GM23338 (cell line): ENCODE measurements around the gene TTC38. TPM values are rescaled to one million over a fixed set of nuclear protein-coding genes. Genes with fewer than 3 reads are reported as not detected.

Experiments used
- ATAC-seq: fragments of 200-7000 bp; cut with Tn5 transposase; 3 replicates; pipeline ENCODE4 v1.9.1; 2020
- DNase-seq: peaks from one replicate; pipeline ENCODE4 v3.0.0-alpha.2; 2015; ENCODE audit warnings: low spot score
- H2AFZ ChIP-seq: fragments of 200-600 bp; sonication (generic); 2 replicates; pipeline ENCODE4 v1.8.0; 2016; ENCODE audit warnings: antibody characterized with exemption, mild to moderate bottlenecking, moderate library complexity
- H3F3A ChIP-seq: fragments of 200-600 bp; sonication (generic); replicated peaks from 2 replicates; pipeline ENCODE4 v1.8.0; 2017; ENCODE audit warnings: antibody characterized with exemption, mixed run types, low read depth
- H3K27ac ChIP-seq: fragments of 200-600 bp; sonication (generic); 2 replicates; pipeline ENCODE4 v1.6.1; 2016; ENCODE audit warnings: low read depth
- H3K27me3 ChIP-seq: fragments of 200-600 bp; sonication (generic); 2 replicates; pipeline ENCODE4 v1.8.0; 2016; ENCODE audit warnings: mild to moderate bottlenecking, mixed run types, moderate library complexity; ENCODE audit not compliant: insufficient read depth
- H3K36me3 ChIP-seq: fragments of 200-600 bp; sonication (generic); 2 replicates; pipeline ENCODE4 v1.8.0; 2016; ENCODE audit warnings: mild to moderate bottlenecking; ENCODE audit not compliant: insufficient read depth
- H3K4me1 ChIP-seq: fragments of 200-600 bp; sonication (generic); 2 replicates; pipeline ENCODE4 v1.8.0; 2016; ENCODE audit warnings: mild to moderate bottlenecking, moderate library complexity; ENCODE audit not compliant: insufficient read depth
- H3K4me2 ChIP-seq: fragments of 200-600 bp; sonication (generic); 2 replicates; pipeline ENCODE4 v1.7.1; 2017; ENCODE audit warnings: mixed run types
- H3K4me3 ChIP-seq: fragments of 200-600 bp; sonication (generic); 2 replicates; pipeline ENCODE4 v1.6.1; 2016; ENCODE audit warnings: mixed run types
- H3K79me2 ChIP-seq: fragments of 200-600 bp; sonication (generic); replicated peaks from 2 replicates; pipeline ENCODE4 v1.8.0; 2017; ENCODE audit warnings: mild to moderate bottlenecking; ENCODE audit not compliant: insufficient read depth
- H3K9me2 ChIP-seq: fragments of 200-600 bp; sonication (generic); 2 replicates; pipeline ENCODE4 v1.8.0; 2017; ENCODE audit not compliant: insufficient read depth
- H4K20me1 ChIP-seq: fragments of 200-600 bp; sonication (generic); replicated peaks from 2 replicates; pipeline ENCODE4 v1.8.0; 2017; ENCODE audit warnings: mild to moderate bottlenecking; ENCODE audit not compliant: insufficient read depth
- H3K27ac Mint-ChIP-seq: 2 replicates; pipeline ENCODE4 v1.8.0; 2020; ENCODE audit warnings: inconsistent platforms, mild to moderate bottlenecking, moderate library complexity, mixed read lengths
- H3K27me3 Mint-ChIP-seq: 3 replicates; pipeline ENCODE4 v1.8.0; 2022; ENCODE audit warnings: low read depth, mild to moderate bottlenecking, moderate library complexity, mixed read lengths, inconsistent platforms; ENCODE audit not compliant: insufficient read depth, poor library complexity
- H3K36me3 Mint-ChIP-seq: 3 replicates; pipeline ENCODE4 v1.8.0; 2021; ENCODE audit warnings: low read depth, mild to moderate bottlenecking, inconsistent platforms, moderate library complexity, mixed read lengths
- H3K4me1 Mint-ChIP-seq: 3 replicates; pipeline ENCODE4 v1.8.0; 2020; ENCODE audit warnings: mild to moderate bottlenecking, inconsistent platforms, mixed read lengths
- H3K4me3 Mint-ChIP-seq: 3 replicates; pipeline ENCODE4 v1.8.0; 2021; ENCODE audit warnings: moderate library complexity, mild to moderate bottlenecking, inconsistent platforms, mixed read lengths
- H3K9me3 Mint-ChIP-seq: 3 replicates; pipeline ENCODE4 v1.8.0; 2020; ENCODE audit warnings: moderate library complexity, mild to moderate bottlenecking, inconsistent platforms, mixed read lengths
- CREB1 ChIP-seq: fragments of 250-450 bp; sonication (Bioruptor Pico); IDR thresholded peaks from 2 replicates; pipeline ENCODE4 v1.5.0; 2020; ENCODE audit warnings: low read depth, mild to moderate bottlenecking, moderate library complexity
- EZH2 ChIP-seq: fragments of 200-600 bp; sonication (generic); IDR thresholded peaks from one replicate; pipeline ENCODE4 v1.8.0; 2017; ENCODE audit warnings: antibody characterized with exemption, mild to moderate bottlenecking, low read depth; ENCODE audit not compliant: unreplicated experiment
- EZH2phosphoT487 ChIP-seq: fragments of 200-600 bp; sonication (generic); IDR thresholded peaks from one replicate; pipeline ENCODE4 v1.8.1; 2018; ENCODE audit warnings: antibody characterized with exemption; ENCODE audit not compliant: unreplicated experiment
- JUNB ChIP-seq: IDR thresholded peaks from one replicate; pipeline ENCODE4 v1.6.1; 2016; ENCODE audit warnings: antibody characterized with exemption; ENCODE audit not compliant: unreplicated experiment
- NANOG ChIP-seq: IDR thresholded peaks from 2 replicates; pipeline ENCODE4 v1.6.1; 2016; ENCODE audit warnings: antibody characterized with exemption, borderline replicate concordance
- POLR2AphosphoS5 ChIP-seq: IDR thresholded peaks from 2 replicates; pipeline ENCODE4 v1.6.1; 2016; ENCODE audit warnings: antibody characterized with exemption, low read depth
- STAT1 ChIP-seq: IDR thresholded peaks from one replicate; pipeline ENCODE4 v1.6.1; 2016; ENCODE audit warnings: antibody characterized with exemption; ENCODE audit not compliant: unreplicated experiment
- ZNF114 ChIP-seq: fragments of 250-450 bp; sonication (Bioruptor Pico); IDR thresholded peaks from 2 replicates; pipeline ENCODE4 v1.5.0; 2020; ENCODE audit warnings: mild to moderate bottlenecking, moderate library complexity
- ZNF331 ChIP-seq: fragments of 250-450 bp; sonication (Bioruptor Pico); IDR thresholded peaks from 2 replicates; pipeline ENCODE4 v1.5.0; 2020; ENCODE audit warnings: low read depth, mild to moderate bottlenecking, moderate library complexity
- polyA plus RNA-seq: library from polyadenylated mRNA; unstranded; fragments of >200 nt; fragmentation: Nextera tagmentation; extraction: Ambion mirVana; gene quantifications from 2 replicates; pipeline ENCODE4 v1.2.1, GENCODE V29; 2016
- total RNA-seq: library from RNA; depleted of rRNA; stranded (reverse); fragments of >200 nt; shearing (Covaris generic); gene quantifications from 2 replicates; pipeline ENCODE4 v1.2.3, GENCODE V29; 2014
- TF ChIP-seq, protein P1 (sequence below): IDR thresholded peaks from 2 replicates; pipeline ENCODE4 v1.6.1; 2016; ENCODE audit warnings: antibody characterized with exemption
- TF ChIP-seq, protein P2 (sequence below), 2 experiments: fragments of 200-600 bp in 1 of 2; sonication (generic) in 1 of 2; conservative IDR thresholded peaks; 2 replicates each; pipeline versions ENCODE4 v1.5.1 to v1.6.1; 2016 to 2017; ENCODE audit warnings: antibody characterized with exemption in 2 of 2, low read depth in 2 of 2, mild to moderate bottlenecking in 2 of 2, moderate library complexity in 1 of 2
- TF ChIP-seq, protein P3 (sequence below): IDR thresholded peaks from one replicate; pipeline ENCODE4 v1.6.1; 2018; ENCODE audit warnings: antibody characterized with exemption; ENCODE audit not compliant: unreplicated experiment

TTC38 gene
- total and polyA plus RNA-seq, 2 experiments from 2014 or later: 11.8 to 46.6 TPM

DNA sequence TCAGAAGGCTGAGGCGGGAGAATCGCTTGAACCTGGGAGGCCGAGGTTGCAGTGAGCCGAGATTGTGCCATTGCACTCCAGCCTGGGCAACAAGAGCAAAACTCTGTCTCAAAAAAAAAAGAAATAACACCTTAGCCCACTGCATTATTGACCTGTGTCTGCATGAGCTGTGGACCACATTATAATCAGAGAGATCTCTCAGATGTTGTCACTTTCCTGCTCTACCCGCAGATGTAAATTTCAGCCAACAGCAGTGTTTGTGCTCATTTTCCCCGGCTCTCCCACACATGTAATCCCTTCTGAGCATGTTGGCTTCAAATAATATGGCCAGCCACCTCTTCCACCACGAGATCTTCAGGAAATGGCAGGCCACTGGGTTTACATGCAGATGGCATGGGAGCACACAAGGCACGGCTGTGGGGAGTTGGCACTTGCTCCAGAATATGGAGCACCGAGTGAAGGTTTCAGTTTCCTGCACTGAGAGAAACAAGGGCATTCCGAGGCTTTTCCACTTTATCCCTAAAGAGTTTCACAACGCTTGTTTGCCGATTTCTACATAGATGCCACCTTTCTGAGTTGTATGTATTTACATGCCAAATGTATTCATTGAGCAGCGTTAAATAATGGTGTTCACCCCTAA, 37.4 kb upstream of the TTC38 start (continued):
- TF ChIP-seq EZH2: no peak
- no peak for TF ChIP-seq NANOG
- TF ChIP-seq, protein P1, sequence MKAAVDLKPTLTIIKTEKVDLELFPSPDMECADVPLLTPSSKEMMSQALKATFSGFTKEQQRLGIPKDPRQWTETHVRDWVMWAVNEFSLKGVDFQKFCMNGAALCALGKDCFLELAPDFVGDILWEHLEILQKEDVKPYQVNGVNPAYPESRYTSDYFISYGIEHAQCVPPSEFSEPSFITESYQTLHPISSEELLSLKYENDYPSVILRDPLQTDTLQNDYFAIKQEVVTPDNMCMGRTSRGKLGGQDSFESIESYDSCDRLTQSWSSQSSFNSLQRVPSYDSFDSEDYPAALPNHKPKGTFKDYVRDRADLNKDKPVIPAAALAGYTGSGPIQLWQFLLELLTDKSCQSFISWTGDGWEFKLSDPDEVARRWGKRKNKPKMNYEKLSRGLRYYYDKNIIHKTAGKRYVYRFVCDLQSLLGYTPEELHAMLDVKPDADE: no peak
- no peak for TF ChIP-seq EZH2phosphoT487
- TF ChIP-seq ZNF331 (CRISPR knock-in tag): no peak
- no peak for TF ChIP-seq STAT1
- TF ChIP-seq CREB1: no peak
- no peak for TF ChIP-seq ZNF114 (CRISPR knock-in tag)
- TF ChIP-seq, protein P2, sequence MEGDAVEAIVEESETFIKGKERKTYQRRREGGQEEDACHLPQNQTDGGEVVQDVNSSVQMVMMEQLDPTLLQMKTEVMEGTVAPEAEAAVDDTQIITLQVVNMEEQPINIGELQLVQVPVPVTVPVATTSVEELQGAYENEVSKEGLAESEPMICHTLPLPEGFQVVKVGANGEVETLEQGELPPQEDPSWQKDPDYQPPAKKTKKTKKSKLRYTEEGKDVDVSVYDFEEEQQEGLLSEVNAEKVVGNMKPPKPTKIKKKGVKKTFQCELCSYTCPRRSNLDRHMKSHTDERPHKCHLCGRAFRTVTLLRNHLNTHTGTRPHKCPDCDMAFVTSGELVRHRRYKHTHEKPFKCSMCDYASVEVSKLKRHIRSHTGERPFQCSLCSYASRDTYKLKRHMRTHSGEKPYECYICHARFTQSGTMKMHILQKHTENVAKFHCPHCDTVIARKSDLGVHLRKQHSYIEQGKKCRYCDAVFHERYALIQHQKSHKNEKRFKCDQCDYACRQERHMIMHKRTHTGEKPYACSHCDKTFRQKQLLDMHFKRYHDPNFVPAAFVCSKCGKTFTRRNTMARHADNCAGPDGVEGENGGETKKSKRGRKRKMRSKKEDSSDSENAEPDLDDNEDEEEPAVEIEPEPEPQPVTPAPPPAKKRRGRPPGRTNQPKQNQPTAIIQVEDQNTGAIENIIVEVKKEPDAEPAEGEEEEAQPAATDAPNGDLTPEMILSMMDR (conservative IDR thresholded peaks at IDR 0.05; ENCODE audit: low read depth in 2 of 2): no peak
- no peak for TF ChIP-seq JUNB
- TF ChIP-seq POLR2AphosphoS5: no peak

DNA sequence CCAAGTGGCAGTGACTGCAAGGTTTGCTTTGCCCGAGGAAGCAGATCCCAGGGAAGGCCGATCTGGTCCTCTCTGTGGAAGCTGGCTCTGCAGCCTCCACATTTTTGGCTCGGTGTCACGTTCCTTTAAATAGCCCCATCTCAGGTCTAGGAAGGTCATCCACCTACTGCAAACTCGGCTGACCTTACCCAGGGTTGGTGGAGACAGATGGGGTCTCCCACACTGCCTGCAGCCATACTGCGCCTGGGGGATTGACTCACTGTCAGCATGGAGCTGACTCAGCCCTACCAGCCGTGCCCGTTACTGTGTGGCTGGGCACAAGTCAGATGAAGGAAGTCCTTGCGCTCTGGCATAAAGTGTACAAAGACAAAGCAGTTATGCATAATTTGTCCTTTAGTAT, 34.6 kb upstream of the TTC38 start:
- H3K36me3 ChIP-seq: no peaks in the 10 kb centered on the region
- no peaks in the 10 kb centered on the region for H3F3A ChIP-seq
- DNase-seq (no peak), ATAC-seq (no peak)
- H3K9me2 ChIP-seq: no peaks in the 10 kb centered on the region
- no peak overlapping the region for H3K27ac Mint-ChIP-seq
- H3K4me3 Mint-ChIP-seq: no peak overlapping the region
- H2AFZ ChIP-seq: no peak overlapping the region
- no peaks in the 10 kb centered on the region; the same call in 2 of the 3 replicates for H3K36me3 Mint-ChIP-seq
- TF ChIP-seq, protein P3, sequence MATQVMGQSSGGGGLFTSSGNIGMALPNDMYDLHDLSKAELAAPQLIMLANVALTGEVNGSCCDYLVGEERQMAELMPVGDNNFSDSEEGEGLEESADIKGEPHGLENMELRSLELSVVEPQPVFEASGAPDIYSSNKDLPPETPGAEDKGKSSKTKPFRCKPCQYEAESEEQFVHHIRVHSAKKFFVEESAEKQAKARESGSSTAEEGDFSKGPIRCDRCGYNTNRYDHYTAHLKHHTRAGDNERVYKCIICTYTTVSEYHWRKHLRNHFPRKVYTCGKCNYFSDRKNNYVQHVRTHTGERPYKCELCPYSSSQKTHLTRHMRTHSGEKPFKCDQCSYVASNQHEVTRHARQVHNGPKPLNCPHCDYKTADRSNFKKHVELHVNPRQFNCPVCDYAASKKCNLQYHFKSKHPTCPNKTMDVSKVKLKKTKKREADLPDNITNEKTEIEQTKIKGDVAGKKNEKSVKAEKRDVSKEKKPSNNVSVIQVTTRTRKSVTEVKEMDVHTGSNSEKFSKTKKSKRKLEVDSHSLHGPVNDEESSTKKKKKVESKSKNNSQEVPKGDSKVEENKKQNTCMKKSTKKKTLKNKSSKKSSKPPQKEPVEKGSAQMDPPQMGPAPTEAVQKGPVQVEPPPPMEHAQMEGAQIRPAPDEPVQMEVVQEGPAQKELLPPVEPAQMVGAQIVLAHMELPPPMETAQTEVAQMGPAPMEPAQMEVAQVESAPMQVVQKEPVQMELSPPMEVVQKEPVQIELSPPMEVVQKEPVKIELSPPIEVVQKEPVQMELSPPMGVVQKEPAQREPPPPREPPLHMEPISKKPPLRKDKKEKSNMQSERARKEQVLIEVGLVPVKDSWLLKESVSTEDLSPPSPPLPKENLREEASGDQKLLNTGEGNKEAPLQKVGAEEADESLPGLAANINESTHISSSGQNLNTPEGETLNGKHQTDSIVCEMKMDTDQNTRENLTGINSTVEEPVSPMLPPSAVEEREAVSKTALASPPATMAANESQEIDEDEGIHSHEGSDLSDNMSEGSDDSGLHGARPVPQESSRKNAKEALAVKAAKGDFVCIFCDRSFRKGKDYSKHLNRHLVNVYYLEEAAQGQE: no peak
- TF ChIP-seq ZNF114 (CRISPR knock-in tag) (no peak), NANOG (no peak), JUNB (no peak)
- H3K9me3 Mint-ChIP-seq: no peaks in the 10 kb centered on the region
- H3K4me3 ChIP-seq: no peak overlapping the region
- H3K4me1 ChIP-seq: no peaks in the 10 kb centered on the region
- no peaks in the 10 kb centered on the region for H3K79me2 ChIP-seq
- no peak overlapping the region for H3K27ac ChIP-seq
- H4K20me1 ChIP-seq: no peaks in the 10 kb centered on the region
- H3K4me2 ChIP-seq: no peak overlapping the region
- H3K27me3 Mint-ChIP-seq: peaks cover 3% of the 10 kb centered on the region
- no peaks in the 10 kb centered on the region for H3K27me3 ChIP-seq
- H3K4me1 Mint-ChIP-seq: no peaks in the 10 kb centered on the region
